GM19043 (cell line): ENCODE results near the gene RAMP1.
"Not testable (repeated sequence)": the region's sequence is repeated elsewhere in the genome, so short reads cannot be mapped to it uniquely, and the experiment has no call there.

Experiments used
- ATAC-seq: cut with Tn5 transposase; IDR thresholded peaks from one replicate; pipeline ENCODE4 v1.9.1; 2021; ENCODE audit warnings: low read depth; ENCODE audit not compliant: unreplicated experiment

The RAMP1 gene

DNA sequence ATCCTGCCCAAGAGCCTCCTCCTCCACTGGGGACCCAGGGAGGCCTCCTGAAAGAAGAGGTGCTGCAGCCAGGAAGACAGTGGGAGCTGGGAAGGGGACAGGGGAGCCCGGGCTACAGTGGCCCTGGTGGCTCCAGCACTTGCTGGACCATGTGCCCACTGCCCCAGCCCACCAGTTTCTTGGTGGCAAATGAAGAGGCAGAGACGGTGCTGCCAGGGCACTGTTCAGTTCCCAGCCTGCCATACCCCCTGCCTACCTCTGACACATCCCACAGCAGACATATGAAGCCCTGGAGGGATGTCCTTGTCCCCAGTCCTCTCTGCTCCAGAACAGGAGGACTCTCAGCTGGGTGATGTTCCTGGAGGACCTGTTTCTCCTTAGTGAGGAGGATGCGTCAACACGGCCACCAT is 3.7 kb downstream of the RAMP1 start:
- ATAC-seq, result no peak

DNA sequence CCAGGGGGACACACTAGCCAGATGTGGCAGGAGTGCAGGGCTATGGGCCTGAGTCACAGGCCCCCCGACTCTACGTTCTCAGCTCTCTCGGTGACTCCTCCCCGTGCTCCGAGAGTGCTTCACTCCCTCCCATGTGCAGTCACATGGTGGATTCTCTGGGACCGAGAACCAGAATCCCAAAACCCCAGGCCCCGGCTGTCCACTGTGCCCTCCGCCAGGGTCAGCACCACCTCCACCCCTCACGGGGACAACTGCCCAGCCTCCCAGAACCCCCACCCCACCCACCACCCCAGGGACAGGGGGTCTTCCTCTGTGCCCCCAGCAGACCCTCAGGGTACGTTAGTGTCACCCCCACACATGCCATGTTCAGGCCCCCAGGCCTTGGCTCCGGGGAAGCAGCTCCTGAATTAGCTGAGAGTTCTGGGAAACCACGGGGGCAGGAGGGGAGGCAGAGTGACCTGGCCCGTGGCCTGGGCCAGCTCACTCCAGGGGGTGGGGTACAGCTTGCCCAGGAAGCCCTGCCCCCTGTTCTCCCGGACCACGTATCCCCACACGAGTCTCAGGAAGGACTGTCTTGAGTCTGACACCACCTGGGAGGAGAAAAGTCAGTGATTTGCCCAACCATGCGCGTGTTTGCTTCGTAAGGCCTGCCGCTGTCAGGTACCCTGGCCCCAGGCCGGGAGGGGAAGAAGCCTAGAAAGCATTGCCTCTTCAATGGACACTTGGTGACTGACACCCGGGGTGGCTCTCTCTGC is 4.4 kb downstream of the RAMP1 start:
- no peak for ATAC-seq

DNA sequence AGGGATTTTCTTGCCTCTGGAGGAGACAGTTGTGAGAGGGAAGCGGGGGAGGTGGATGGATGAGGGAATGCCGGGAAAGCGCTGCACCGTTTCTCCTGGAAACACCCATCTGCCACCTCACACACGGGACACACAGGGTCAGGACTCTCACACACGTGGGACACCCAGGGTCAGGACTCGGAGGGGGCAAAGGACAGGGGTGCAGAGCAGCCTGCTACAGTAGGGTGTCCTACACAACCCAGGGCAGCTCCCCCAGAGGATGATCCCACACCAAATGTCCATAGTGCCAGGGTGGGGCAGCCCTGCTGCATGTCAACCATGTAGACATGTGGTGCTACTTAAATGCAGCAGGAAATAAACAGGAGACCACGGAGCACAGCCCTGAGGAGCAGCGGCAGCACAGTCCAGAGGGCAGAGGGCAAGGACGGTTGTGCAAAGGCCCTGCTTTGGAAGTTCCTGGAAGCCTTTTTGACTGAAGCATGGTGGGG is 5.1 kb downstream of the RAMP1 start:
- ATAC-seq, result no peak

DNA sequence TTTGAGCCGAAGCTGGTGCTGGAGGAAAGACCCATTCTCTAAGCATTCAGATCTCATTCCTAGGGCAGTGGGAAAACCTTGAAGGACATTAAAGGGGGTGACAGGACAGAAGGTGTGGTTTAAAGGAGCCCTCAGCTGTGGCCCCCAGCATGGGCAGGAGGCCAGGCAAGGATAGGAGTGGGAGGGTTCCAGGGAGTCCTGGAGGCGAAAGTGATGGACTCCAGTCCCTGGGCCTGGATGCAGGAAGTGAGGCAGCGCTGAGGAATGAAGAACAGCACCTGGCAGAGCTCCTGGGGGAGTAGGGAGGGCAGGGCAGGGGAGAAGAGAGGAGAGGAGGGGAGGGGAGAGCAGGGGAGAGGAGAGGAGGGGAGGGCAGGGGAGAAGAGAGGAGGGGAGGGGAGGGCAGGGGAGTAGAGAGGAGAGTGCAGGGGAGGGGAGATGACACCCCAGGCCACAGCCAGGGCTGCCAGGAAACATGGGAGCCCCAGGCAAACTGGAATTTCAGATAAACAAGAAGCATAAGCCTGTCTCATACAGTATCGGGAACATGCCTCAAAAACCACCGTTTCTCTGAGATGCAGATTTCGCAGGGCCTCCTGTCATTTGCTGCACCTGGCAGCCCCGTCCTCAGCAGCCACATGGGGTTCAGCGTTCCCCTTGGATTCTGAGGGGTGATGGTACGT is 5.7 kb downstream of the RAMP1 start:
- no peak for ATAC-seq

DNA sequence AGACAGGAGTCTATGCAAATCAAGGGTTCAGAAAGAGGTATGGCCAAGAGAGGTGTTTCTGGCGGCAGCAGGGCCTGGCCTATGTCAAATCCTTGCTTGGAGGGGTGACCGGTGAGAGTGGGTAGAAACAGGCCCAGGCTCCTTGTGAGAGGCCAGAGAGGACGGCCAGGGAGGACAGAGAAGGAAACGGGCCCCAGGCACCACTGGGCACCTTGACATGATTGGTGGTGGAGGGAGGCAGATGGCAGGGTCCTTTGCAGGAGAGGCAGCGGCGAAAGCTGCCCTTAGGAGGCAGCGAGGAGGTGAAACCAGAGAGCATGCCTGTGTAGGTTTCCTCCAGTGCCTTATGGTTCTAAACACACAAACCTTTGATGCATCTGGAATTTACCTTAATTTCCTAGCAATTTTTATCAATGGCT is 6.2 kb downstream of the RAMP1 start:
- ATAC-seq, result no peak

DNA sequence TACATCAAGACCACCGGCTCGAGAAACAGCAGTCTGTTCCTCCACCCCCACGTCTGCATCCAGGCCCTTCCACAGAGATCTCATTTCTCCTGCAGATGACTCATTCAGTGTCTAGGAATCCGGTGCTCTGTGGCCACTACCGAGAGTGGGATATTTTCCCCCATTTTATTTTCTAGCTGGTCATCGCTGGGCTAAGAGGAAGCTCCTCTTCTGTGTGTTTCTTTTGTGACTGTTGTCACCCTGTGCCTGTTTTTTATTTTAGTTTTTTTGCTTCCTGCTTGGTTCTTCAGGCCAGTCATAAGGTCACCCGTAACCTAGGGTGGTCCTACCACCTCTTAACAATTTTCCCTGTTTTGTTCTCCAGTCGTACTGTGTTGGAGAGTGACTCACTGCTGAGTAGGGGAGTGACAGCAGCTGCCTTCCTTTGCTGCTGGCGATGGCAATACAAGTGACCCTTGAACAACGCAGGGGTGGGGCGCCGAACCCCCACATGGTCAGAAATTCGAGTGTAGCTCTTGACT is 6.7 kb downstream of the RAMP1 start:
- no peak for ATAC-seq

DNA sequence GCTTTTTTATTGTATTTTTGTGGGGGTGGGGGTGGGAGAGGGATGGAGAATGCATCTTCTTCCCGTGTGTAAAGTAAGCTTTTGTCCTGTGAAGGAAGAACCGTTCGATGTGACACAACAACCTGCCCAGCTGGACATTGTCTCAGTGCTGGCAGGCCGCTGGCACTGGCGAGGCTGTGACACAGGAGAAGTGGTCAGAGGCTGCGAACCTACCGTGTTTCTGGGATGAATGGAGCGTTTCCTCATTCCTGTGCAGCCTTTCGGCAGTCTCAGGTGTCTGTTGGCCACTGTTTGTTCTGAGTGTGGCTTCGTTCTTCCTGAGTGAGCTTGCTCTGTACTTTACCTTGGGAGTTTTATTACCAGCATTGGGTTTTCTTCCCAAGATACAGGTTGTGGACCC is 8.0 kb downstream of the RAMP1 start:
- no peak for ATAC-seq

DNA sequence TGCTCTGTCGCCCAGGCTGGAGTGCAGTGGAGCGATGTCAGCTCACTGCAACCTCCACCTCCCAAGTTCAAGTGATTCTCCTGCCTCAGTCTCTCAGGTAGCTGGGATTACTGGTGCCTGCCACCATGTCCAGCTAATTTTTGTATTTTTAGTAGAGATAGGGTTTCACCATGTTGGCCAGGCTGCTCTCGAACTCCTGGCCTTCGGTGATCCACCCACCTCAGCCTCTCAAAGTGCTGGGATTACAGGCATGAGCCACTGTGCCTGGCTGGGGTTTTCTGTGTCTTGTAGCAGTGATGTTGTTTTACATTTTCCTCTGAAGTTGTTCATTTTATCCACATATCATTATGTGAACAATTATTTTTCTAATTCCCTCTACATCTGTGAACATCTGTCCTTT is 8.7 kb downstream of the RAMP1 start:
- not testable (repeated sequence) for ATAC-seq

DNA sequence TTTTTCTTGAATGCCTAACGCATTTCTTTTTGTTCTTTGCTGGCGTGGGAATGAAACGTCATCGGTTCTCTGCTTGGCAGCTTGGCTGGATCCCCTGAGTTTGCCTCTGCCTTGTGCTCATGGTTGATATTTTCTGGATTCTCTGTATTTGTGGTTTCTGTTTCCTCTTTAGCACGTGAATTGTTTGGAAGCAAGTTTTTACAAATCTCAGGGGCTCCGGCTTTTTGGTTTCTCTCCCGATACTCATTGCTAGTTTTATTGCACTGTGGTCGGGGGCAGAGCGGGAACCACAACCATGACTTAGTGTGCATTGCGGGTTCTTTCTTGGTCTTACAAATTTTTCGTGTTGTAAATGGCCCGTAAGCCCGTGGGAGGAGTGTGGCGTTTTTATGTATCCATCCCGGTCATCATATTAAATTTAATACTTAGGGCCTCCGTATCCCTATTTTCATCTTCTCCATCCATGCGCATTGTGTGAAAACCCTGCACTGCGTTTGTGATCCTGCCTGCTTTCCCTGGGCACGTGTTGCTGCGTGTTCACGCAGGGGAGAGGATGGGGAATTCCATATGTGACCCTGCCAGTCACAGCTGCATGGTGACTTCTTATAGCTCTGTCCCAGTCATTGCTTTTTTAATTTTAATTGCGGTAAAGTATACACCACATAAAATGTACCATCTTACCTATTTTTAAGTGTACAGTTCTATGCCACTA is 9.4 kb downstream of the RAMP1 start:
- no peak for ATAC-seq

DNA sequence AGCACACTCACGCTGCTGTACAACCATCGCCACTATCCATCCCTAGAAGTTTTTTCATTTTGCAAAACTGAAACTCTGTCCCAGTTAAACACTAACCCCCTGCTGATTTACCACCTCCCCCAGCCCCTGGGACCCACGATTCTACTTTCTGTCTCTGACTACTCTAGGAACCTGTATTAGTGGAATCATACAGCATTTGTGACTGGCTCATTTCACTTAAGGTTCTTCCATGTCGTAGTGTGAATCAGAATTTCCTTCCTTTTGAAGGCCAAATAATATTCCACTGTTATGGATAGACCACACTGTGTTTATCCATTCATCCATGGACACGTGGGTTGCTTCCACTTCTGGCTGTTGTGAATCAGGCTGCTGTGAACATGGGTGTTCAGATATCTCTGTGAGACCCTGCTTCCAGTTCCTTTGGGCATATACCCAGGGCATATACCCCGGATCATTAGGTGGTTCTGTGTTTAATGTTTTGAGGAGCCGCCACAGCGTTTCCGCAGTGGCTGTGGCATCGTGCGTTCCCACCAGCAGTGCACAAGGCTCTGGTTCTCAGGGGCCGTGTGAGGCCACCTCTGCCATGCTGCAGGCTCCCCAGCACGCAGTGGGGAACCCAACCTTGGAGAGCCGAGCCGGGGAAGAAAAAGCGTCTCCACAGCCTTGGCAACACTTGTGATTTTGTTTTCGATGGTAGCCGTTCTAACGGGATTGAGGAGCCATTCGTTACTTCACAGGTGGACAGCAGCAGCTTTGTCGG is 10.1 kb downstream of the RAMP1 start:
- ATAC-seq, result no peak

DNA sequence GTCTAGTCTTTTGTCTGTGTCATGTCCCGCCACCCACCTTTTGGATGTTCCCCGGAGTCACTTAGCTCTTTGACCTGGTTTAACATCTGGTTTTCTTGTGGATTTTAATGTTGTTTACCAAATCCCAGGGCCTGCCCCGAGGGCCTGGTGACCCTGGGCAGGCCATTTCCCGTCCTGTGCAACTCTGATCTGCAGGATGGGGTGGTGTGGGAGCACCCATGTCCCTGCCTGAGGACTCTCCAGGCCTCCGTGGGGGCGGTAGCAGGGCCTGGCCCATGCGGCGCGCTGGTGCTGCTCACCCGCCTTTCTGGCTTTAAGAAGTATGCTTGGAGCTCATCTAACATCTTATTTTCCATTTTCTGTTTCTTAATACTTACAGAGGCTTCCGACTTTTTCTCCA is 10.7 kb downstream of the RAMP1 start:
- no peak for ATAC-seq

DNA sequence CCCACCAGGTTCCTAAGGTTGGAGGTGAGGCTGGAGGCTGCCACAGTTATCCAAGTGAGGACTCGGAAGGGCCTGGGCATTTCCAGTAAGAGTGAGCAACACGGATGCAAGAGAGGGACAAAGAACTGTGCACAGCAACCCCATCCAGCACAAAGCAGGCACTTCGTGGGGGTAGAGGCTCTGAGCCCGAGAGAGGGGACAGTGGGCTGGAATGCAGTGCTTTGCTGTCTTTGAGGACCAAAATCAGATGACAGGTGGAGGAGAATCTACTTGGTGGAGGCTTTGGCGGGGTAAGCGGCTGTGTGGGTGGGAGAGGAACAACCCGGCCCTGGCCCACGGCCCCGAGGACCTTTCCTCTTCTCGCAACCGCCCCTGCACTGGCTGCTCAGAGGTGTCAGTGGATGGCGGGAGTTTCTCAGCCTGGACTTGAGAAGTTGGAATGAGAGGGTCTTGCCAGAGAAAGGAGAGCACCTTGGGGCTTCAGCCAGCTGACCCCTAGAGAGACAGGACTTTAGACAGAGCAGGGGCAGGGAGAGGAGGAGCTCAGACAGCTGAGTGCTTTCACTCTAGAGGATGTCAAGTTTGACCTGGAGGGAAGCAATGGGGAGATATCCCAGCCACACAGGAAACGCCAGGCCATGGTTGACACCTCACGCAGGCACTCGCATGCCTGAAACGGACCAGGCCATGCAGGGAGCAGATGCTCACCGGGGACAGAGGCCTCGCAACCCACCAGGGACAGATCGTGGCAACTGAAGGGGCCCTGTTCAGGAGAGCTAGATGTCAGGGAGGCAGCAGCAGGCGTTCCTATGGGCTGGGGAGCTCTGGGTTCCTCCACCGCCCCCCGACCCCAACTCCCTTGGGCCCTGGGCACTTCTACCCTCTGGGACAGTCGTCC is 11.6 kb downstream of the RAMP1 start:
- no peak for ATAC-seq

DNA sequence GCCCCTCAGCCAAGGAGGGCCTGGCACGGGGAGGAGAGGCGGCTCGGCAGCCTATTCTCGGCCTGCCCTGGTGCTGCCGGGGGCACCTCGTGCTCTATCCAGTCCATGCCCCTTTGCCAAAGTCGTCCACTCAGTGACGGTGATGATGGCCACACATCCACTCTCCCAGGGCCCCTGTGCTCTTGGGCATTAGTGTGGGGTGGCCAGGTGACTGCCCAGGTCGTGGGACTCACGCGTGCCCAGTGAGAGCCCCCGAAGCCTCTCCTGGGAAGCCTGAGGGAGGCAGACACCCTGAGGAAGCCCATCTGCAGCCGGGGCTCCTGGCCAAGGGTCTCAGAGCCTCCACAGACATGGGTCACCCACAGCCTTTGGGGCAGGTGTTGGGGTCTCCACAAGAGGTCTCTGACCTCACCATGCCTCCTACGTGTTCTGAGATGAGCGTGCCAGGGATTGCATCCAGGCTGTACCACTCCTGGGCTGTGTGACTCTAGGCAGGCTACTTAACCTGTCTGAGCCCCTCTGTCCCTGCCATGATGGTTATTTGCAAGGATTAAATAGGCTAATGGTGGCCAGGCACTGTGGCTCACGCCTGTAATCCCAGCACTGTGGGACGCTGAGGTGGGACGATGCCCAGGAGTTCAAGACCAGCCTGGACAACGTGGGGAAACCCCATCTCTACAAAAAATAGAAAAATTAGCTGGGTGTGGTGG is 12.9 kb downstream of the RAMP1 start:
- no peak for ATAC-seq

DNA sequence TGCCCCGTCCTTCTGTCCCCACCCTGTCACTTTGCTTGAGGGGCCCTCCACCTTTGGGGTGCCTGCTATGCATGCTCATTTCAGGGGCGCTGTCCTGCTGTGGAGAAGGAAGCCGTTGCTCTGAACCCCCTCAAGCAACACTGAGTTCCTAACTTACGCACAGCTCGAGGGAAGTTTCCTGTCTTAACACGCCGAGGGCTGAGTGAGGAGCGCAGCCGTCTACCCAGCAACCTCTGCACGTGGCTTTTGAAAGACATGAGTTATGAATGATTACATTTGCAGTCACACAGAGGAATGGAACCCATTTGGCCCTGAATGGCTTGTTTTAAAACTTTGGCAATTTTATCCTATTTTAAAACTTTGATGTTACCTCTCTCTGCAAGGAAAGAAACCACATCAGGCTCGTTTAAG is 14.0 kb downstream of the RAMP1 start:
- ATAC-seq, result no peak

DNA sequence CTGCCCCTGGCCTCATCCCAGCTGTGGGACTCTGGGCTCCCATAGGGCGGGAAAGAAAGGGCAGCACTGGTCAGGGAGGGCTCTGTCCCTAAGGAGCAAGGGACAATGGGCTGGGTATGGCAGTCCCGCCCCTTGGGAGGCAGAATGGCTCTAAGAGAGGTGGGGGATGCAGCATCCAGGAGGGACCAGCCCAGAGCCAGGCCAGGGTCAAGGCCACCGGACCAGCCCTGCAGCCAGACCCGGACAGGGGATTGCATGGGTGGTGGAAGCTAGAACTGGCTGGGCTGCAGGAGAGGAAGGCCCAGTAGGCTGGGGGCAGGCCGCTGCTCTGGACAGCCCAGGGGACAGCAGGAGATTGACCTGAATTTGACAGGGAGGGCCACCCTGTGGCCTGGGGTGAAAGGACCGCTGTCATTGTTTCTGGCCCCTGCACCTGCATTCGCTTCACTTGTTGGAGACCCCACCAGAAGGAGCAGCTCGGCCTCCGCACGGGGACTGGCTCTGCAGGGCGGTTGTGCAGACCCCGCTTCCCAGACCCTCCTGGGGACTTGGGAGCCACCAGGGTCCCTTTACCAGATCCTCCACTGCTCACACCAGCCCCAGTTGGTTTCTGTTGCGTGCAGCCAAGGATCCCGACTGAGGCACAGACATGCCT is 14.6 kb downstream of the RAMP1 start:
- ATAC-seq, result no peak

DNA sequence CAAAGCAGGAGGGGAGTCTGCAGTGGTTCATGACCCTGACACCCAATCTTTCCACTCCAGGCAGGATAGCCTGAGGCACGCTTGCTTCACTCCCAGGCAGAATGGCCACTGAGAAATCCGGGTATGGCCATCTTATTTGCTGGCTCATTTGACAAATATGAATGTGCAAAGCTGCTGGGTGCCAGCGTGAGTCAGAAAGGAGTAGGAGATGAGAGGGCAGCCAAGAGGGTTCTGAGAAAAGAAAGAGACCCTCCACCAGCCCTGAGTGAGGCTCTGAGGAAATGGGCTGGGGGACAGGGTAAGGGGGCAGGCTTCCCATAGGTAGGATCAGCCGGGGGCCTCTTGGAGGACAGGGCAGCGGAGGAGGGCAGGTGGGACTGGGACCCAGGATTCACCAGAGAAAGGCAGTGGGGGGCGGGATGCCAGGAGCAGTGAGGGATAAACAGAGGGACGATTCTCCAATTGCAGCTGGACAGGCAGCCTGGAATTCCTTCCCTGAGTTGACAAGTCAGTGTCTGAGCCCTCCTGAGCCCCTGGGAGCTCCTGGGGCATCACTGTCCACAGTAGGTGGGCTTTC is 15.2 kb downstream of the RAMP1 start:
- no peak for ATAC-seq

DNA sequence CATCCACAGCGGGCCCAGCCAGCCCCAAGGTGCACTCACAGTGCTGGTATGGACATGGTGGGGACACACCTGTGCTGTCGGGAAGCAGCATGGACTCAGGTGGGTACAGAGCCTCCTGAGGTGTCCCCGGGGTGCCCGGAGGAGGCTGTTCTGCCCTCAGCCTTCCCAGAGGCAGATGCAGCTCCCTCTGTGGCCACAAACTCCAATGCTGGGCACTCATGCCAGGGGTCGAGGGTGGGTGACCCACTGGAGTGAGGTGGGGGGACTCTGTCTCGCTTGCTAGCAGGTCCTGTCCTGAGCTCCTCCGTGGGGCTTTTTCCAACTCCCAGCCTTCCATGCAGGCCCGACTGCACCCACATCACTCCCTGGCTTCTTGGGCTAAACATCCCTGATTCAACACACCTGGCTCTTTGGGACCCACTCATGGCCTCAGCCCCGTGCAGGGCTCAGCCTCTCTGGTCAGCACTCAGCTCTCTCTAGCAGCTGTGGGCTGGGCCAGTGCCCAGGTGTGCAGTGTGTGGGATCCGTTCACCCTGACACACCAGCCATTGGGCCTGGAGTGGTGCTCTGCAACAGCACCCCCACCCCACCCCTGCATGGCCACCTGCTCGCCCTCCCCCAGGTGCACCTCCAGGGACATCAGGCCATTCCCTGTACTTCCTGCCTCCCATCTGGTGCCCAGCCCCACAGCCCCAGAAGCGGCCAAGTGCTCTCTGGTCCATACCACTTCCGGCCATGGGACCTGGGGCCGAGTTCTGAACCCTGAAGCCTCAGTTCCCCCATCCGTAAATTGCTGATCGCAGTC is 16.0 kb downstream of the RAMP1 start:
- no peak for ATAC-seq
